NCI-H2196 treated with DMSO at 0.1 percent for 48 hours (cell line): ENCODE results near the gene DDB1.
A peak's percentile ranks its signal among the peaks of the same experiment; 100 is the strongest.

Experiments used
- DNase-seq: peaks from one replicate; lab custom pipeline; 2025; ENCODE audit not compliant: unreplicated experiment; lab: John Stamatoyannopoulos, UW

The DDB1 gene

DNA sequence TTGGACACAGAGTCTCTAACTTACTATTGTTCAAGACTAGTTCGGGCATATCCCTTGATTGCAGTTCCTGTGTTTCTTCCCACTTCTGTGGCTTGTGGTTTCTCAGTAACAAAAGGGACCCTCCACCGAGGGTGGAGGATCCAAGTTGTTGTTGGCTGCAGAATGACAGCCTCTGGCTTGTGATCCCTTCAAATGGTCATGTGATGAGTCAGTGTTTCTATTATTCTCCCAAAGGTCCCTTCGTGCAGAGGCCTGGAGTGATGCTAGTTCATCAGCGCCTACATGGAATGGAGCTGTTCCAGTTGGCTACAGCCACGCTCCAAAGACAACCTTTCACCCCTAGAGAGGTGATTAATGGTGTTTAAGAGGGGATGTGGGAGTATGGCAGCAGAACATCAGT lies 35.2 kb downstream of the DDB1 start:
- no peak for DNase-seq

DNA sequence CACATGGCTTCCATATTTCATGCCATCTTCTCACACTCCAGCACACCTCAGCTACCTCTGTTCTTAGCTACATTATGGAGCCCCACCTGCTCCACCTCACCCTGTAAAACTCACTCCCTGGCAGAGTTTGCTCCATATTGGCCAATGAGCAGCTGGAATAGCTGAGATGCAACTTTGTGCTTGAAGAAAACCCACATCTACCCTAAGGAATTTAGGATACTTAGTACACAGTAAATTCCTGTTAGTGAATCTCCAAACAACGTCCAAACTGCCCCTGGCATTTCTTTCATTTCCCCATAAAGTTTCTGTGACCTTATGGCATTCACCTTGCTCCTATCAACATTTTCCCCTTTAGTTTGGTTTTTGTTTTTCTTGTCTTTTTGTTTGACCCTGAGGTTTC lies 35.6 kb downstream of the DDB1 start:
- DNase-seq: no peak

DNA sequence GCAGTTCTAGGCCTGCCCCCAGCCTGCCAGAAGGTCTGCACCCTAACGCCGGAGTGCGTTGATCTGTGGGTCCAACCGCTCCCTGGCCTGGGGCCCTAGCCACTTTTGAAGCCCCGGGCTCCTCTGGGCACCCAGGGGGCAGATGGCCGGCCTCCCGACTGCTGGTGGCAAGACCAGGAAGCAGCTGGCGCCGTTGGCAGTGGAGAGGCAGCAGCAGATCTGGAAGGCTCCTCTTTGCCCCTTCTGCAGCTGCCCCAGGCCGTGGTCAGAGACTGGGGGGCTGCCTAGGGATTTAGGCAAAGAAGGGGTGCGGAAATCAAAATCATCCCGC lies 37.3 kb downstream of the DDB1 start:
- DNase-seq: no peak

DNA sequence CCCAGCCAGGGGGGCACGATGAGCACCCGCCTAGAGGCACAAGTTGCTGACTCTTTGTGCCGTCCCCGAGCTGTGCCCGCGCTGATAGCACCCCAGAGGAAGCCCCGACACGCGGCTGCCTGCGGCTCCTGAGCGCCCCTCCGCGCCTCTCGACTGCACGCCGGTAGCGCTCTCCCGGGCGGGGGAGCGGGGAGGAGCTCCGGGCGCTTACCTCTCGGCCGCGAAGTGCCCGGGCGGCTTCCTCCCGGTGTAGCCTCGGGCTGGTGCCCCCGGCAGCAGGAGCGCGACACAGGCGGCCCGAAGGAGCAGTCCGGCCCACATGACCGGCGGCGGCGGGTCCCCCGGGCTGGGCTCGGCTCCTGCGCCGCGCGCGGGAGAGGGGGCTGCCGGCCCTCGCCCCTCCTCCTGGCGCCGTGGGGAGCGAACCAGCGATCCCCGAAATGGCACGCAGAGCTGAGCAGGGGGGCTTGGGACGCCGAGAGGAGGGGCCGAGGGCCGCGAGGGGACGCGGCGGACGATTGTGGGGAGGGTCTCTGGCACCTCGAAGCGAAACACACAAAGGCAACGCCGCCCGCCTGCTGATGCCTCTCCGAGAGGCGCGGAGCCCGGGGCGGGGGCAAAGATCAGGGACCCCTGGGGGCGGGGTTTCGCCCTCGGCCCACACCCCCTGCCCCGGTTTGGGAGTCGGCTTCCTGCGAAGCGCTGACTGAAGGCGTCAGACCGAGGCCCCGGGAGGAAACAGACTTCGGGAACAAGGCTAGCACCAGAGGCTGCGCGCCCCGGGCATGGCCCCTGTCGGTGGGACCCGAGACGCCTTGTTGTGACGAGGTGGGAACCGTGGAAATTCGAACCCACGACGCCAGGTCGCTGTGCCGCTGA lies 37.9 kb downstream of the DDB1 start, which contains the start of gene VWCE:
VWCE (minus strand) TSS at position 600 of the 879 bp plus-strand sequence; CDS start at position 321, 279 bp downstream.
- no peak for DNase-seq

DNA sequence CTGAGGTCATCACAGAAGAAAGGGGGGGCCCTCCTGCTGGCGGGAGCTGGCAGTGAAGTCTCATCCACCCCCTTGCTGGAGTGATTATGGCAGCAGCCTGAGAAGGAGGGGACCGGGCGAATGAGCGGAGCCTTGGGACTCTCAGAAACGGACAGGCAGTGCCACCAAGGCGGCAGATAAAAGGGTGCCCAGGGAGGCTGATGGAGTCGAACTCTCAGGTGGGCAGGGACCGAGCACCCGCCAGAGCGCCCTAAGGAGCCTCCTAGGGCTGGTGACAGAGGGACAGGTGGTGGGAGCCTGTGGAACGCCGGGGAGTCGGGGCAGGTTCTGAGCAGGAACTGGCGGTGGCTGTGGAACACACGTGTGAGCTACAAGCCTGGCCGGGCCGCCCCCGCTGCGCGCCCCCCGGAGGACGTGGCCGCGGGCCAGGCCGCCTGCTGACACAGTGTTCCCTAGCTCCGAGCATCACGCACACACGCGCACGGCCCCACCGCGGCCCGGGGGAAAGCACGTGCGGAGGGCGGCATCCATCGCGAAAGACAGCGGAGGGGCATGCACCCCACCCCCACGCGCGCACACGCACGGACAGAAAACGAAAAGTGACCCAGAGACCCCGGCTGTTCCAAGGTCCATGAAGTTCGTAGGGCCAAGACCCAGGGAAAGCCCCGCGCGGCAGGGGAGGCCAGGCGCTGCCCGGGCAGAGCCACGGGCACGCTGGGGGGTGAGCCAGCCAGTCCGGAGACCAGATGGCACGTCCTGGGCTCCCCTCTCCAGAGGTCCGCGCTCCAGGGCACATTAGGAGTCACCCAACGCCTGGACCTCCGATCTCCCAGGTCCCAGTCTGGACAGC lies 38.8 kb downstream of the DDB1 start:
- no peak for DNase-seq

DNA sequence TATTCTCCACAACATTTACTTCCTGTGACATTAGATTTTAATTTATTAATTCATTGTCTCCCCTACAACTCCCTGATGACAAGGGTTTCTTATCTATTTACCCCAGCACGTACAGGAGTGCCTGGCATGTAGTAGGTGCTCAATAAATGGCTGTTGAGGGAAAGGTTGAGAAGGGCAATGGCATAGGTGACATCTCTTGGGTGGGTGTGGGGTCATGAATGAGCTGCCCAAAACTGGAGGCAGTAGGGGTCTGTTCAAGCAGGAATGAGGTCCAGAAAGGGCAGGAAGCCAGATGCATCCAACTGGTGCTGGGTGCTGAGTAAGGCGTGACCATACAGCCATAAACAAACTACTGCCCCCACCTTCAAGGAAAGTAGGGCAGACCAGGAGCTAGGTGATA lies 40.5 kb downstream of the DDB1 start:
- no peak for DNase-seq

DNA sequence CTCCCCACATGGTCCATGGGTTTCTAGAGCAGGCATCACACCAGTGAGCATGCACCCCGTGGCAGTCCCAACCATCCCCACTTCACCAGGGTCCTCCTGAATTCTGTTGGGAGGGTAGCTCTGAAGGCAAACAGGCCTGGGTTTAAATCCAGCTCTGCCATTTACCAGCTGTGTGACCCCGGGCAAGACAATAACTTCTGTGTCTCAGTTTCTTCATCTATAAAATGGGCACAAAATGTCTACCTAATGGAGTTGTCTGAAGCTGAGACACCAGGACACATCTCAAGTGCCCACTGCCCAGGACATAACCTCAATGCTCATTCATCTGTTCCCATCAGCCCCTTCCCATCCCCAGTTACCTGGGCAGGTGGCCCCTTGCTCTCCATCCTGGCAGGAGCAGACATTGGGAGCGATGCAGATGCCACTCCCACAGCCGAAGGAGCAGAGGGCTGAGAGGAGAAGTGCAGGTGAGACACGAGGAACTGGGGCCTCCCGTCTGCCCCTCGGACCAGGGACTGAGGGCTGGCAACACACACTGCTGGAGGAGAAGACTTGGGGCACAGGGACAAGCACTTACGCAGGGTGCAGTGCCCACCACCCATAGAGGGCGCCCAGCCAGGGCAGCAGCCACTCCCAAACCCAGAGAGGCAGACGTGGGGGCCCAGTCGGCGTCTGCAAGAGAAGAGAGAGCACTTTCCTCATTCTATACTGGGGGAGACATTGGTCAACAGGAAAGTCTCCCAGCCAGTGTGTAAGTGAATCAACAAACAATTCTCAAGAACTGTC lies 41.8 kb downstream of the DDB1 start:
- no peak for DNase-seq

DNA sequence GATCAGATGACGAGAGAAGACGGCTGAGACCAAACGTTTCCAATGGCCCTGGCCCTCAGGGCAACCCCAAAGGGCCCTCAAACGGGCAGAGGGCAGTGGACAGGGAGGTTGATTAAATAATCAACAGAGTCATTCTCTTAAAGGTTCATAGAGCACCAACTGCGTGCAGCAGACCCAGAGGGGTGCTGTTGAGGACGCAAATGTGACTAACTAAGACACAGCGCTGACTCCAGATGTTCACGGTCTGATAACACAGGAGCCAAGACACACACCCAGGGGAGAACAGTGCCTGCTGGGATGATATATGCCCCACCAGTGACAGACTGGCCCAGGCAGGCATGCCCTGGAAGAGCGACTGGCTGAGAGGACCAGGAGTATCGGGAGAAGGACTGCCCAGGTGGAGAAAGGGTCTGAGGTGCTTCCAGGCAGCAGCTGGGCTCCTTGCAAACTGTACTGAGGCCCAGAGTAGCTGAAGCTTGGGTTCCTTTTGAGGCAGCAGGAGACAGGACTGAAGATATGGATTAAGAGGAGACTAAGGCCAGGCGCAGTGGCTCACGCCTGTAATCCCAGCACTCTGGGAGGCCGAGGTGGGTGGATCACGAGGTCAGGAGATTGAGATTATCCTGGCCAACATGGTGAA lies 45.4 kb downstream of the DDB1 start:
- DNase-seq: no peak

DNA sequence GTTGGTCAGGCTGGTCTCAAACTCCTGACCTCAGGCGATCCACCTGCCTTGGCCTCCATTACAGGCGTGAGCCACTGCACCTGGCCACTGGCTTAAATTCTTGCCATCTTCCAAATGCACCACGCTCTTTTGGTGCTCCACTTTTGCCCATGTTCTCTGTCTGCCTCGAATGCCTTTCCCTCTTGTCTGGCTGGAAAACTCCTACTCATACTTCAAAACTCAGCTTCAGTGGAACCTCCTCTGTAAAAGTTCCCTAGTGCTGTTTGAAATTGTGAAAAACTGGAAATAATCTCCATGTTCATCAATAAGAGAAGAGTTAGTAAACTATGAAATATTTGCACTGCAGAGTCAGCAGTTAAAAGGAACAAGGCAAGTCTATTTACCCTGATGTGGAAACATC lies 49.3 kb downstream of the DDB1 start:
- DNase-seq: no peak

DNA sequence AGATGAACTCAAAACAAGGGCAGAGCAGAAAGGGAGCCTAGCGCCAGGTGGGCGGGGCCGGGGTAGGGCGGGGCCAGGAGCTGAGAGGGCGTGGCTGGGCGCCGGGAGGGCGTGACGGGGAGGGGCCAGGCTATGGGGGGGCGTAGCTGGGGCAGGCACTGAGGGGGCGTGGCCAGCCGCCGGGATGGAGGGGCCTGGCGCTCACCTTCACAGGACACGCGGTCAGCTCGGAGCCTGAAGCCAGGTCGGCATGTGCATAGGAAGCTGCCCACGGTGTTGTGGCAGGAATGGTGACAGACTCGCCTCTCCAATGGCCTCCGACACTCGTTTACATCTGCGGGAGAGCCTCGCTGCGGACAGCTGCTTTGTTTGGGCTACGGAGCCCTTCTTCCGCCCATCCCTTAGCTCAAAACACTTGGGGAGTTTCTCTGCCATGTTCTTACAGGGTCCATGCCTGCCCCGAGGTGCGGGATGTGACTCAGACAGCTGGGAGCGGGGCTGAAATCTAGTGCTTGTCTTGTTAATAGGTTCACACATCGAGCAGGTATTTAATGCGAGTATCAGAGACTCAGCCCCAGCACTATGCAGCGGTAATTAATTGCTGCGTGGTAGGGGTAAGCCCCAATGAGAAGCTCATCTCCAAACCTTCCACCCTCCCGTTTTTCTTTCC lies 51.2 kb downstream of the DDB1 start:
- no peak for DNase-seq

DNA sequence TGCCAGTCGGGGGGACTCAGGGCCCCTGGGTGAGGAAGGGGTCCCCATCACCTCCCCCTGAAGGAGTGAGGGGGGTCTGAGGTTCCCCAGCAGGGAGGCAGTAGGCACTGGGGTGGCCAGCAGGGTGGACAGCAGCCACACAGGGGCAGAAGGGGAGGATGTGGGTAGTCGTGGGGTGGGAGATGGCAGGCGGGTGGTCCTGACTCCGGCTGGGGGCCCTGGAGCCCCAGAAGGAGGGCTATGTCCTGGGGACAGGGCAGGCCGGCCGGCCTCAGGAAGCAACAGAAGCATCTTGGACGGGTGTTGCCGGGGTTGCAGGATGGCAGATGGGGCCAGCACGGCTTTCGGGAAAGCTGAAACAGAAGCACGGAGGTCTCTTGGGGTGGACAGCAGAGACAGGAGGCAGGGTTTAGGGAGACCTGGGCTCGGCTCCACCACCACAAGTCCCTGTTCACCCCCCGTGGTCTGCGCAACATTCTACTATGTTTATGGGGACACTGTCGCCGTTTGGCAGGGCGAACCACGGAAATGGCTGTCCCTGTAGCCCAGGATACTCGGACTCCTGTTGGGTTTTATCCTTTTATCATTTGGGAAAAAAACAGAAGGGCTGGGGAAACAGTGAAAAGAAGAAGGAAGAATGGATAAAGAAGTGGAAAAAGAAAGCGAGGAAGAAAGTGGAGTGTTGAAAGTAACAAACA lies 51.9 kb downstream of the DDB1 start:
- DNase-seq: no peak

DNA sequence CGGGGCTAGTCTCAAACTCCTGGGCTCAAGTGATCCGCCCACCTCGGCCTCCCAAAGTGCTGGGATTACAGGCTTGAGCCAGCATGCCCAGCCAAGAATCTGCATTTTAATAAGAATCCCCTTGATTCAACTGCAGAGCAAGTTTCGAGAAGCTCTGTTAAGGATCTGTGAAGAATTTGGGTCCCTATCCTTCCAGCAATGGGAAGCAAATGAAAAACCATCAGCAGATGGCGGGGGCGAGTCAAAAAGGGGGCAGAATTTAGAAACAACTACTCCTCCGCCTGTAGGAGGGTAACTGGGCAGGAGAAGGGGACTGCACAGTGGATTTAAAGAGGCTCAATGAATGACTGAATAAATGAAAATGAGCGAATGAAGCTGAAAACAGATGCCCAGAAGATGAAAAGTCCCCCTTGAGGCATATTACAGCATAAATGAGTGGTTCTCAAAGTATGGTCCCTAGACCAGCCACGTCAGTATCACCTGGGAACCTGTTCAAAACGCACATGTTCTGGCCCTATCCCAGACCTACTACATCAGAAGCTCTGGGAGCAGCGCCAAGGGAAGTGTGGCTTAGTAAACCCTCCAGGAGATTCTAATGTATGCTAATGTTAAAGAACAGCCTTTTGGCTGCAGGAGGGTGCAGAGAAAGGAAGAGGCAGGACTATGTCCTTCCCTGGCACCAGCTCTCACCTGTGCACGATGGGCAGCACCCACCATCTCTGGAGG lies 52.8 kb downstream of the DDB1 start:
- DNase-seq: peak; percentile 32

DNA sequence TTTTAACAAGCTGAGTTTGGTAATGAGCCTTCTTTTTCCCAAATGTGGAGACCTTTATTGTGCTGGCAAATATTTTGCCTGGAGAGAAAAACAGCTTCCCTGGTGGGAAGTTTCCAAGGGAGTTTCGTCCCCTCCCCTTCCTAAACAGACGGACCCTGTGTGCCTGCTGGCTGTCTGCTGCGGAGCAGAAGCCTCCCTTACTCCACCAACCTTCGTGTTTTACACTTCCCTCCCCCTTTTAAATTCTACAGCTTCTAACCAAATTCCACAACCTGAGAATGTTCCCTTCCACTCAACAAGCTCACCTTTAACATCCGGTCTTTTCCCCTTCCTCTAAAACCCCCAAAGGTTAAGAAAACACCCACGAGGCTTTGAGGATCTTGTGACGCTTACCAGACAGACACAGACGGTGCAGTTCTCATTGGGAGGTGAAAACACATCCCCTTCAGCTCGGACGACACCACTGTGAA lies 54.9 kb downstream of the DDB1 start:
- DNase-seq: no peak

DNA sequence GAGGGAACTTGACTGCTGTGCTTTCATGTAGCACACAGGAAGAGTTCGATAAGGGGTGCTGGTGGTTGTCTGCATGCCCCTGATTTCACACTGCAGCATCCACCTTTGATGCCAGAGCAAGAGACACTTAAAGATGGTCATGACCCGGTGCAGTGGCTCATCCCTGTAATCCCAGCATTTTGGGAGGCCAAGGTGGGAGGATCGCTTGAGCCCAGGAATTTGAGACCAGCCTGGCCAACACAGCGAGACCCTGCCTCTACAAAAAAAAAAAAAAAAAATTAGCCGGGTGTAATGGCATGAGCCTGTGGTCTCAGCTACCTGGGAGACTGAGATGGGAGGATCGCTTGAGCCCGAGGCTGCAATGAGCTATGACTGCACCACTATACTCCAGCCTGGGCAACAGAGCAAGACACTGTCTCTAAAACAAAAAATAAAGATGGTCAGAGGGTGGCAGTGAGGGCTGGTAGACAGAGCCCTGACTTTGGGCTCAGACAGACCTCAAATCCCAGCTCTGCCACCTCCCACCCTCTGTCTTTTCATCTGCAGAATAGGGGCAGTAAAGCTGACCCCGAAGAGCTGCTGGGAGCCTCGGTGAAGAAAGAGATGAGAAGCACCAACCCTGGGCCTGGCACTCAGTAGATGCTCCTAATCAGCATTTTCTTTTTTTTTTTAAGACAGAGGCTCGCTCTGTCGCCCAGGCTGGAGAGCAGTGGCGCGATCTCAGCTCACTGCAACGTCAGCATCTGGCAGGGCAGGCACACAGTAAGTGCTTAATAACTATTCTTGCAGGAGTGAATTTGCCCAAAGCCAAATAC lies 55.5 kb downstream of the DDB1 start:
- no peak for DNase-seq

DNA sequence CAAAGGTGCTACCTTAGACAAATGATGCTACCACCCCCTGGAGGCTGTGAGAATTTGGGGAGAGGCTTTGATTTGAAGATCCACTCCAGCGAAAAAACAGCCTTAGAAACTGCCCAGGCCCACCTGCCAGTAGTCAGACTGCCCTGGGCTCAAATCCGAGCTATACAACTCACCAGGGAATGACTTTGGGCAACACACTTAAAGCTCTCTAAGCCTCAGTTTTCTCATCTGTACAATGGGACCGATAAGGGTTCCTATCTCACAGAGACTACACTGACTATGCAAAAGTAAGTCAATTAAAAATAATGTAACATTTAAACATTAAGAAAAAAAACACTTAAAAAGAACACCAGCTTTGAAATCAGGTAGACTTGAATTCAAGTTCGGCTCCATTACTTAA lies 57.7 kb downstream of the DDB1 start:
- DNase-seq: no peak

DNA sequence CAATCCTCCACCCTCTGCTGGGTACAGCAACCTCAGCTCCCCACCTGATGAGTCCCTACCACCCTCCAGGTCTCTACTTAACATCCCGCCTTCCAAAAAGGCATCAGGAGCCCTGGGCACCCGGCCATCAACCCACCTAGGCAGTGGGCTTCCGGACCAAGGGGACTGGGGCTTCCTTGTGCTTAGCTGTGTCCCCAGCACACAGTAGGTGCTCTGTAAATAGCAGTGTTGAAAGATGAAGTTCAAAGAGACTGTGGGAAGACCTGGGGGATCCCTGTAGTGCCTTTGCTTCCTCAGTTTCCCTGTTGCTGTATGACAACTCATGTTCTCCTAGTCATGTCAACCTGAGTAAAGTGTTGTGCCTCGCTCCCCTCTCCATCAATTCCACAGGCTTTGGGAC lies 58.8 kb downstream of the DDB1 start:
- no peak for DNase-seq

DNA sequence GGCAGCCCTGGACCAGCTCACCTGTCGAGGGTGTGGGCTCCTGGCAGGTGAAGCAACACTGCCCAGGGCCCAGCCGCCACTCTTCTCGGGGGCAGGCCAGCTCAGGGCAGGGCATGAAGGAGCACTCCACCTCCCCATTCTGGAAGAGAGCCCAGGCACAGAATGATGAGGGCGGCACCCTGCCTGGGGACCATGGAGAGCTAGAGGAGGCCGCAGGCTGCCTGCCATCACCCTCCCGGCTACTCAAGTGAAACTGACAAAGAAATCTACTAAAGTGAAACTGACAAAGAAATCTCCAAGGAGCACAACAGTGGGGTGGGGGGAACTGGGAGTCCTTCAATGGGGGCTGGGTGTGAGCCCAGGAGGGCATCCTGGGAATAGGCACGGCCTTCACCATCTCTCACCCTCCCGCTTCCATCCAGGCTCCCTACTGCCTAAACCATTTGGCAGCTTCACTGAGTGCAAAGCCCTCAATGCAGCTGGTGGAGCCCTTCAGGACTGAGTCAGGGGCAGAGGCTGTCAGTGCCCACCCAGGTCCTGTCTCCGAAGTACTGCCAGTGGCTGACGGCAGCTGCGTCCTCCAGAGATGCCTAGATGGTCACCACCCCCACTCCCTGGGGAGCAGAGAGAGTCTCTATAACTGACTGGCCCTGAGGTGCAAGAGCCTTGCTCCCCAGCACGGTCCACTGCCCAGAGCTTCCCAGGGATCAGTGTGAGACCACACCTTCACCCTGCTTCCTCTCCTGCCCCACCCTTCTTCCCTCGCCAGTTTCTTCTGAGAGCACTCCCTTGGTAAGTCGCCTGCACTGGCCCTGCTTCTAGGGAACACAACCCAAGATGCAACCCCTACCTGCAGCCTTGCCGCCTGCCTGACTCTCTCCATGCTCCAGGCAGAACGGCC lies 59.5 kb downstream of the DDB1 start:
- DNase-seq: peak; percentile 60
